Chondrocyte (in vitro differentiated cells): ENCODE results near the gene HSPB2. TPM values are rescaled to one million over a fixed set of nuclear protein-coding genes. Genes with fewer than 3 reads are reported as not detected.
A peak's percentile ranks its signal among the peaks of the same experiment; 100 is the strongest.
"Not testable (repeated sequence)": the region's sequence is repeated elsewhere in the genome, so short reads cannot be mapped to it uniquely, and the experiment has no call there.

Experiments used
- DNase-seq: peaks from one replicate; pipeline ENCODE4 v3.0.0; 2021; ENCODE audit warnings: mixed read lengths, low spot score
- H3K27ac Mint-ChIP-seq: one replicate; pipeline ENCODE4 v1.8.0; 2021; ENCODE audit warnings: mild to moderate bottlenecking, moderate library complexity, mixed read lengths; ENCODE audit not compliant: unreplicated experiment
- H3K27me3 Mint-ChIP-seq: 2 replicates; pipeline ENCODE4 v1.8.0; 2021; ENCODE audit warnings: low read depth, mixed read lengths
- H3K36me3 Mint-ChIP-seq: 2 replicates; pipeline ENCODE4 v1.8.0; 2021; ENCODE audit warnings: low read depth, mixed read lengths
- H3K4me1 Mint-ChIP-seq: 2 replicates; pipeline ENCODE4 v1.8.0; 2021; ENCODE audit warnings: low read depth, mild to moderate bottlenecking, mixed read lengths
- H3K4me3 Mint-ChIP-seq: one replicate; pipeline ENCODE4 v1.8.0; 2021; ENCODE audit warnings: mild to moderate bottlenecking, moderate library complexity, mixed read lengths; ENCODE audit not compliant: unreplicated experiment
- H3K9me3 Mint-ChIP-seq: 2 replicates; pipeline ENCODE4 v1.8.0; 2021; ENCODE audit warnings: low read depth, mixed read lengths
- total RNA-seq: library from RNA; stranded (reverse); gene quantifications from 3 replicates; pipeline ENCODE4 v1.2.1, GENCODE V29; 2021
- TF ChIP-seq, protein P1 (sequence below): fragments of 200-600 bp; sonication (generic); IDR thresholded peaks from 2 replicates; pipeline ENCODE4 v1.5.0; 2021; ENCODE audit warnings: antibody characterized with exemption, mild to moderate bottlenecking, moderate library complexity

Gene HSPB2
- total RNA-seq, 1 donor from 2014 or later: 2.4 TPM

DNA sequence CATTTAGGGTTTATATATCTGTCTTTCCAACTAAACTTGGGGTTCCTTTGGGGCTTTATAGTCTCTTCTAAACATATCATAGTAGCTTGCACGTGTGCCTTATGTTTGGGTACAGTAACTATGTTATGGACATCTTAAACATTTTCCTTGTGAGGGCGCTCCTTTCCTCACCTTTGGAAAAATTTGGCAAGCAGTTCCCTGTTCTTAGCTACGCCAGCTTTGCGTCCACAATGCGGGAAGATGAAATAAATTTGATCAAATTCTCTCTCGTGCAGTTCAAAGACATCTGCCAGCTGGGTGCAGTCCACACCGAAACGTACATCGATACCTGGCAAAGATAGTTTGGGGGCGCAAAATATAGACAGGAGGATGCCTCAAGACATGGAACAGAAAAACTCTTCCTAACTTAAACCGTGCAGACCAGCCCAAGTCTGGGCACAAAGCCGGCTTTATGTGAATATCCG is 34.1 kb upstream of the HSPB2 start:
- Mint-ChIP-seq H3K27me3 (no peaks in the 10 kb centered on the region), H3K36me3 (no peaks in the 10 kb centered on the region), H3K4me3 (peak overlapping the region; percentile 95), H3K9me3 (no peaks in the 10 kb centered on the region), H3K27ac (peak overlapping the region; percentile 100), H3K4me1 (peaks cover 11% of the 10 kb centered on the region)
- TF ChIP-seq, protein P1, sequence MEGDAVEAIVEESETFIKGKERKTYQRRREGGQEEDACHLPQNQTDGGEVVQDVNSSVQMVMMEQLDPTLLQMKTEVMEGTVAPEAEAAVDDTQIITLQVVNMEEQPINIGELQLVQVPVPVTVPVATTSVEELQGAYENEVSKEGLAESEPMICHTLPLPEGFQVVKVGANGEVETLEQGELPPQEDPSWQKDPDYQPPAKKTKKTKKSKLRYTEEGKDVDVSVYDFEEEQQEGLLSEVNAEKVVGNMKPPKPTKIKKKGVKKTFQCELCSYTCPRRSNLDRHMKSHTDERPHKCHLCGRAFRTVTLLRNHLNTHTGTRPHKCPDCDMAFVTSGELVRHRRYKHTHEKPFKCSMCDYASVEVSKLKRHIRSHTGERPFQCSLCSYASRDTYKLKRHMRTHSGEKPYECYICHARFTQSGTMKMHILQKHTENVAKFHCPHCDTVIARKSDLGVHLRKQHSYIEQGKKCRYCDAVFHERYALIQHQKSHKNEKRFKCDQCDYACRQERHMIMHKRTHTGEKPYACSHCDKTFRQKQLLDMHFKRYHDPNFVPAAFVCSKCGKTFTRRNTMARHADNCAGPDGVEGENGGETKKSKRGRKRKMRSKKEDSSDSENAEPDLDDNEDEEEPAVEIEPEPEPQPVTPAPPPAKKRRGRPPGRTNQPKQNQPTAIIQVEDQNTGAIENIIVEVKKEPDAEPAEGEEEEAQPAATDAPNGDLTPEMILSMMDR: no peak
- no peak for DNase-seq

- peaks cover 11% of the 10 kb centered on the region for H3K4me1 Mint-ChIP-seq
- H3K4me3 Mint-ChIP-seq: peak within 1 kb of the TSS; percentile 95
- H3K27me3 Mint-ChIP-seq: no peaks in the 10 kb centered on the region
- no peaks in the 10 kb centered on the region for H3K36me3 Mint-ChIP-seq
- peak; percentile 98 for DNase-seq
- H3K27ac Mint-ChIP-seq: peak within 1 kb of the TSS; percentile 100
- TF ChIP-seq, protein P1: peak; percentile 94
- no peaks in the 10 kb centered on the region for H3K9me3 Mint-ChIP-seq
Measured at GRCh38 chr11:111878849-111879636, 33.5 kb upstream of the HSPB2 start, which contains the start of the genes CFAP68 and FDXACB1. CFAP68 (plus strand) TSS chr11:111879541; CDS start chr11:111879561, 20 bp downstream. FDXACB1 (minus strand) TSS chr11:111879165; CDS start chr11:111879132, 33 bp downstream.

- Mint-ChIP-seq H3K27me3 (no peaks in the 10 kb centered on the region), H3K9me3 (no peaks in the 10 kb centered on the region), H3K4me1 (peaks cover 11% of the 10 kb centered on the region), H3K27ac (peak overlapping the region; percentile 100), H3K36me3 (no peaks in the 10 kb centered on the region), H3K4me3 (peak overlapping the region; percentile 95)
- TF ChIP-seq, protein P1: no peak
- DNase-seq: no peak
Measured at GRCh38 chr11:111879637-111879960, 32.9 kb upstream of the HSPB2 start.

DNA sequence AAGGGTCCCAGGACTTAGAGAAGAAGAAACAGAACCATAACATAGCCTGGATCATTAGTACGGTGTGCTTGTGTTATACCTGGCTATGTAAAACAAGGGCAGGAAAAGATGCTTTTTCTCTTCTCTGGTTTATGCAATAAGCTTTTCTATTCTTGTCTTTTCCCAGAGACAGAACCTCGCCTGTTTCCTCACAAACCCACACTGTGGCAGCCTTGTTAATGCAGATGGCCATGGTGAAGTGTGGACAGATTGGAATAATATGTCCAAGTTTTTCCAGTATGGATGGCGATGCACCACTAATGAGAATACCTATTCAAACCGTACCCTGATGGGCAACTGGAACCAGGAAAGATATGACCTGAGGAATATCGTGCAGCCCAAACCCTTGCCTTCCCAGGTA is 30.3 kb upstream of the HSPB2 start:
- Mint-ChIP-seq H3K4me3 (no peak overlapping the region), H3K27ac (no peak overlapping the region), H3K9me3 (no peaks in the 10 kb centered on the region), H3K36me3 (no peaks in the 10 kb centered on the region), H3K27me3 (no peaks in the 10 kb centered on the region), H3K4me1 (peaks cover 11% of the 10 kb centered on the region)
- TF ChIP-seq, protein P1: no peak
- no peak for DNase-seq

DNA sequence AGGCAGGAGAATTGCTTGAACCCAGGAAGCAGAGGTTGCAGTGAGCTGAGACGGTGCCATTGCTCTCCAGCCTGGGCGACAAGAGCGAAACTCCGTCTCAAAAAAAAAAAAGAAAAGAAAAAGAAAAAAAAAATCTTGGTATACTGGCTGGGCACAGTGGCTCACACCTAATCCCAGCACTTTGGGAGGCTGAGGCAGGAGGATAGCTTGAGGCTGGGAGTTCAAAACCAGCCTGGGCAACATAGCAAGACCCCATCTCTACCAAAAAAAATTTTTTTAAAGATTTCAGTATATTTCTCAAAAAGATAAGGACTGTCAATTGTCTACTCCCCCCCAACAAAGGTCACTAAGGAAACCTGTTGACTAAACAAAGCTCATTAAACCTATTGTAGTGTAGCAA is 27.5 kb upstream of the HSPB2 start:
- H3K4me1 Mint-ChIP-seq, DNase-seq, H3K27ac Mint-ChIP-seq, H3K27me3 Mint-ChIP-seq, H3K9me3 Mint-ChIP-seq, H3K36me3 Mint-ChIP-seq, H3K4me3 Mint-ChIP-seq: not testable (repeated sequence)

DNA sequence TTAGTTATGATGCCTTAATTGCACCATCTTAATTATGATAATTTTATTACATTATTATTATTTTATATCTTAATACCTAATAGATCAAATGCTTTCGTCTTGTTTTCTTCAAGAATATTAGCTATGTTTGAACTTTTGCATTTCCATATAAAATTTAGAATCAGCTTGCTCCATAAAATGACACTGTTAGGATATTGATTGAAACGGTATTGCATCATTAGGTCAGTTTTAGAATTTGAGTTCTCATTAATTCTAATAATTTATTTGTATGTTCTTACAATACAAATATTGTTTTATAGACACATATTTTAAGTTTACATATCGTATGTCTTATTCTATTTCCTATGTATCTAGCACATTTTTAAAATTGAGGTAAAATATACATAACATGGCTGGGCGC is 26.5 kb upstream of the HSPB2 start:
- no peak overlapping the region for H3K27ac Mint-ChIP-seq
- TF ChIP-seq, protein P1: no peak
- no peaks in the 10 kb centered on the region for H3K4me1 Mint-ChIP-seq
- no peaks in the 10 kb centered on the region for H3K36me3 Mint-ChIP-seq
- H3K27me3 Mint-ChIP-seq: no peaks in the 10 kb centered on the region
- DNase-seq: no peak
- H3K4me3 Mint-ChIP-seq: no peak overlapping the region
- no peaks in the 10 kb centered on the region for H3K9me3 Mint-ChIP-seq
